Posterior vena cava (tissue), 2 donors: Measurements from ENCODE around the gene CD3G. TPM values are rescaled to one million over a fixed set of nuclear protein-coding genes. Genes with fewer than 3 reads are reported as not detected.

Experiments
- DNase-seq: peaks from one replicate; pipeline ENCODE4 v3.0.0-alpha.2; 2020; ENCODE audit warnings: low spot score
- intact Hi-C, 2 donors: fragments of 100-400 bp; cut with DNase I; formaldehyde crosslinking; loops; one replicate each; pipeline versions ENCODE4 v1.14.1 to v1.14.2; 2022 to 2023
- total RNA-seq, 2 donors: library from RNA; stranded (reverse); fragmentation: NEBNext Ultra II Directional; extraction: Animal tissue kit (Norgen Biotek cat#: 25700); gene quantifications; one replicate each; pipeline ENCODE4 v1.2.1, GENCODE V29; 2021
- donor health status: DM: yes; HTN: yes; CAD: no.
- donor health status: DM: yes; HTN: yes; CAD: no.

The CD3G gene
- total RNA-seq, 2 donors from 2014 or later = 0.57 to 1.1 TPM

DNA sequence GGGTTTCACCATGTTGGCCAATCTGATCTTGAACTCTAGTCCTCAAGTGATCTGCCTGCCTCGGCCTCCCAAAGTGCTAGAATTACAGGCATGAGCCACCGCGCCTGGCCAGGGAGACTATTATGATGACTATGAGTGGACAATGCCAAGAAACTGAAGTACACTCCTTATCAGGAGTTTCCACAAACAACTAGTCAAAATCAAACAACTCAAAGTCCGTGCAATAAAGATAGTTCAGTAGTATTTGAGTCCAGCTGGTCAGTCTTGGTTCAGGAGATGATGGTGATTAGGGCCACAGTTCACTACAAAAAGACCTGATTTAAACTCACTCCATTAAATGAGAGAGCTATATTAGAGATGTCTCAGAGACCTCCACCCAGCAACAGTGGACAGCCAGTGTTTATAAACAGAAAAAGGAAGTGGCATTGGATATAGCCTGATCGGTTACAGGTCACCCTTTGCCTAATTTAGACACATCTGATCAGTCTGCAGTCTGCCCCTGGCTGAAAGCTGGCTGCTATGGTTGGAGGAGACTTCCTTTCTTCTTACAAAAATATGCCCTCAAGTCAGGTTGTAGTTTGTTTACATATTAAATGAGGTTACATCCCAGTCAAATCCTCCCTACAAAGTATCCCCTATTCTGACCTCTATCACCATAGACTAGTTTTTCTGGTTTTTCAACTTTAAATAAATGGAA, 22.6 kb upstream of the CD3G start:
- DNase-seq = no peak
- intact Hi-C loops = no loop called here

DNA sequence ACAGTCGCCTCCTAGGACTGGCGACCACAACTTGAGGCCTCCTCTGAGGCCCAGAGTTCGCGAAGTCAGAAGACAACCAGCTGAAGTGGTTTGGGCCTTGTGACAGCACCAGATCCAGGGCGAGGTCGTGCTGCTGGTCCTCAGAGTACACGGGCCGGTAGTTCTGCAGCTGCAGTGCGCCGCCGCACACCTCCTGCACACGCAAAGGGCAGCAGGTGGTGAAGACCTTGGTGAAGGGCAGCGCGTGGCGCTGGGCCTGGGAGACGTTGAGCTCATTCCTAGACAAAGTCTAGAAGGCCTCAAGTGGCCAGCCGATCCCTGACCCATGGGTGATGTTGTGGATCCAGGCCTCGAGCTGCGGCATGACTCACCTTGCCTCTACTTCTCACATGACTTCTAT, 21.4 kb upstream of the CD3G start:
- DNase-seq = no peak
- intact Hi-C loops = no loop called here

DNA sequence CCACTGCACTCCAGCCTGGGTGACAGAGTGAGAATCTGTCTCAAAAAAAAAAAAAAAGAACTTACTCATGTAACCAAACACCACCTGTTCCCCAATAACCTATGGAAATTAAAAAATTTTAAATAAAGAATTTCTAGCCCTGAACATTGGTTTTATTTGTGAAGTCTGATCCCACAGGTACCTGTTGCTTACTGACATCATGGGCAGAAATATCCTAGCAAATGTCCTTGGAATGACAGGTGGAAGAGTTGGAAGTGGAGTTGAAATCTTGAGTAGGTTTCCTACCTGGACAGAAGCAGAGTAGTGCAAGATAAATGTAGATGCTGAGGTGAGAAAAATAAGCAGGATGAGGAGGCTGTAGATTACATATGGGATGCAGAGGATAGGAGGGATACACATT, 18.9 kb upstream of the CD3G start:
- intact Hi-C loops = no loop called here
- DNase-seq = no peak

DNA sequence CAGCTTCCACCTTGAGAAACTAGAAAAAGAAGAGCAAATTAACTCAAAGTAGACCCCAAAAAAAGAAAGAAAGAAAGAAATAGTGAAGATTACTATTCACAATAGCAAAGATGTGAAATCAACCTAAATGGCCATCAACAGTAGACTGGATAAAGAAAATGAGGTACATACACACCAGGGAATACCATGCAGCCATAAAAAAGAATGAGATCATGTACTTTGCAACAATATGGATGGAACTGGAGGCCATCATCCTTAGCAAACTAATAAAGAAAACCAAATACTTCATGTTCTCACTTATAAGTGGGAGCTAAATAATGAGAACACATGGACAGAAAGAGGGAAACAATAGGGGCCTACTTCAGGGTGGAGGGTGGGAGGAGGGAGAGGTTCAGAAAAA, 15.4 kb upstream of the CD3G start:
- intact Hi-C loops = no loop called here
- no peak for DNase-seq

DNA sequence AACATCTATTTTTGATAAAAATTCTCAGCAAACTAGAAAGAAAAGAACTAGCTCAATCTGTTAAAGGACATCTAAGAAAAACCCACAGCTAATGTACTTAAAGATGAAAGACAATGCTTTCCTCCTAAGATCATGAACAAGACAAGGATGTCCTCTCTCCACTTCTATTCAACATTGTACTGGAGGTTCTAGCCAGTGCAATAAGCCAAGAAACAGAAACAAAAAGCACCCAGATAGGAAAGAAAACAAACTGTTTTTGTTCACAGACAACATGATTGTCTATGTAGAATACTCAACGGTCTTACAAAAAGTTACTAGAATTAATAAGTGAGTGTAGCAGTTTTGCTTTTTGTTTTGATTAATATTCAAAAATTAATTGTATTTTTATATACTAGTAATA, 9.4 kb upstream of the CD3G start:
- intact Hi-C loops = no loop called here
- DNase-seq = no peak

DNA sequence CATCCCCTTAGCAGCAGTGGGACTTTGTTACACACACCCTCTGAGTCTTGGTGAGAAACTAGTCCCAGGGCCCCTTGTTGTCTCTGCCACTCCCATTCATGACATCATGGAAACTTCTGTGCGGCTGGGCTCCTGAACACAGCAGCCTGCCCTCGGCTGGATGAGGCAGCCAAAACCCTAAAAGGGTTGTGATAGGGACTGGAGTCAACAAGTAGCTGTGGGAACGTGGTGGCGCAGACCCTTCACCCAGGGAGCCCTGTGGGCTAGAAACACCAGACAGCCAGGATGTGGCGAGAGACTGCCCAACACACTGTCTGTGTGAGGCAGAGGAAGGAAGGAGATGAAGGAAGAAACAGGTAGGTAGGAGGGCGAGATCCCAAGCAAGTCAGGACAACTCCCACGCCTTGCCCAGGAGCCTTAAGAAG, 5.5 kb upstream of the CD3G start:
- intact Hi-C loops = no loop called here
- DNase-seq = no peak

DNA sequence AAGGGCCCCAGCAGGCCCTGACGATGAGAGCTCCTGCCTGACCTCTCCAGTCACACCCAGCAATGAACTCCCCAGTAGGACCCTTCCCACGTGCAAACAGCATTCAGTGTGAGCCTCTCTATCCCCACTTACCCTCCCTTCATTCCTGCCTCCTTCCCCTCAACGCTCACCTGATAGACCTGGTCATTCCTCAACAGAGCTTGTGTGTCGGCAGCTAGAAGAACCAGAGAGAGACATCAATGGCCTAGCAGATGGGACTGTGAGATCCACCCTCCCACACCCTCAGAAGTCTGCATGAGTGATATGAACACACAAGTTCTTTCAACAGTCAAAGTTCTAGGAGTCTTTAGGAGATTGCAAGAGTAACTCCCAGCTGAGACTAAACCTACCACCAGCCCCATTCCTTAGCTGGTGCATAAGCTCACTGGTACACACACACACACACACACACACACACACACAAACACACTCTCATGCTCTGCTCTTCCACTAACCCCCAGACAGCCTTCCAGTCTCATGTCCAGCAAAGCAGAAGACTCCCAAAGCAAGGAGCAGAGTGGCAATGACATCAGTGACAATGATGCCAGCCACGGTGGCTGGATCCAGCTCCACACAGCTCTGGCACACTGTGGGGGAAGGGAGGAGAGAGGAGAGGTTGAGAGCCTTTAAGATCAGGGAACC, 4.7 kb upstream of the CD3G start:
- intact Hi-C loops = no loop called here
- DNase-seq = no peak

DNA sequence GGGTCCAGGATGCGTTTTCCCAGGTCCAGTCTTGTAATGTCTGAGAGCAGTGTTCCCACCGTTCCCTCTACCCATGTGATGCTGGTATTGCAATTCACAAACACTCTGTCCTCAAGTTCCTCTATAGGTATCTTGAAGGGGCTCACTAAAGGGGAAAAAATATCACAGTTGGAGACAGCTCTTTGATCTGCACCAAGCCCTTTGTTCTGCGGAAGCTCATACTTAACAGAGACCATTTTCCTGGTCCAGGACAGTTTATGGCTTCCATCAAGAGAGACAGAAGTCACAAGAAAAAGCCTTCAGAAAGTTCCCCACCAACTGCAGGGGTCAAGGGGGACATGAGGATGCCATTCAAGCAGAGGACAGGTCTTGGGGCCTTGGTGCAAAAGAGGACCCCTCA, 3.7 kb upstream of the CD3G start:
- no peak for DNase-seq
- intact Hi-C loops = loop anchor here in 1 of 2 donors (10.0 kb wide), 1 partner anchor 136 kb away; no protein-coding TSS in a partner anchor

DNA sequence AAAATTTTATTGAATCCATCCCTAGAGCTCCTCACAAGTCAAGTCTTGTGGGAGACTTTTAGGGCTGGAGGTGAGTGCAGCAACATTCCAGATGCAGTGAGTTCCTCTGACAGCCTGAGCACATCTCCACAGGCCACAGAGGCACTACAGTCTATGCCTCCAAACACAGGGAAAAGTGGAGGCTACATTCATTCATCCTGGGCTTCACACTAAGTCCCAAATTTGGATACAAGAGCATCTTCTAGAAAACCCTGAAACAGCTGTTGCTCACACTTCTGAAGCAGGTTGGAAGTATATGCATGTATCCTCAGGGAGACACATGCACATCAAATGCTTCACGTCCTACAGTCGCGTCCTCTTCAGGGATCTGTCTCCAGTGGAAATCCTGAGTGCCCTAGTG, 2.9 kb upstream of the CD3G start:
- DNase-seq = no peak
- intact Hi-C loops = loop anchor here in 1 of 2 donors (10.0 kb wide), 1 partner anchor 136 kb away; no protein-coding TSS in a partner anchor

DNA sequence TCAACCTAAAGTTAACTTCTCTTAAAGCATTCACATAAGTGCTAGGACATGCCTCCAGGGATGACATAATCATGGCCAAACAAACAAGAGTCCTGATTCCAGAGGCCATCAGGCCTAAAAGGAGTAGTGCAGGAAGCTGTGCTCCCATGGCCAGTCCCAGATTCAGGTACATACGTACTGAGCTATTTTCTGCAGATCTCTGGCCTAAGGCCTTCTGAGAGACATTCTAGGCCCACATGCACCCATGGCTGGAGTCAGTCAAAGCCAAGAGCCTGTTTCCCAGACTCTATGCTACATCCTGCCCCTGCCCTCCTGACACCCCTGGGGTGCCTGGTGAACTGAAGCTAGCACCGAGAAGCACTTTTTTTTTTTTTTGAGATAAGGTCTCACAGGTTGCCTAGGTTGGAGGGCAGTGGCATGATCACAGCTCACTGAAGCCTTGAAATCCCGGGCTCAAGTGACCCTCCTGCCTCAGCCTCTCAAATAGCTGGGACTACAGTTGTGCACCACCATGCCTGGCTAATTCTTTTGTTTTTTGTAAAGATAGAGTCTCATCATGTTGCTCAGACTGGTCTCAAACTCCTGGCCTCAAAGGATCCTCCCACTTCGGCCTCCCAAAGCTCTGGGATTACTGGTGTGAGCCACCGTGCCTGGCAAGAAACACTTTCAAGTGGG, 2.2 kb upstream of the CD3G start:
- intact Hi-C loops = loop anchor here in 1 of 2 donors (10.0 kb wide), 1 partner anchor 137 kb away; no protein-coding TSS in a partner anchor
- no peak for DNase-seq

DNA sequence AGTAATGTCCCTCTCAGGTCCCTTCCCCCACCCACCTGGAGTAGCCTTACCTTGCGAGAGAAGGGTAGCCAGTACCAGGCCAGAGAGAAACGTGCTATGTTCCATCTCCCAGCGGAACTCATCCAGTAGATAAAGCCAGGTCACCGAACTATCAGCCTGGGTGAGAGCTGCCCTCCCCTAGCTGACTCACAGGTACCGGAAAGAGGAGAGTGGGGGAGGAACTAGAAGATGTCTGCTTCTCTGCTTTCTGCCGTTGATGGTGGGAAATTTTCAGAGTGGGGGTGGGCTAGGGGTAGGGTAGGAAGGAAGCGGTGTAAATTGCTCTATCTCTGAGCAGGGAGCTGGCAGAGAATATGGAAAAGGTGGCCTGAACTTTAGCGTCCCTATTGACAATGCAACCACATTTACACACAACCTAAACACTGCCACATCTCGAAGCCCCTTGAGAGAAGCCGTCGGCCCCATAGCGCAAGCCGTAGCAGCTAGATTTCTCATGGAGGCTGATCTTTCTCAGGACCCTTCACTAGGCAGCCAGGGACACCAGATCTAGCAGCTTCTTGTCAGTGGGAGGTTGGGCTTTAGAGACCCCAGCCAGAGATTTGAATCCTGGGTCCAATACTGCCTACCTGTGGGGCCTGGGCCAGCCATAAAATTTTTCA, 1.5 kb upstream of the CD3G start, which contains the start of gene CD3D:
Gene CD3D (minus strand): TSS at position 203 of the 659 bp plus-strand sequence. CDS start 98 bp downstream, at position 105.
- DNase-seq = no peak
- intact Hi-C loops = loop anchor here in 1 of 2 donors (10.0 kb wide), 1 partner anchor 138 kb away; no protein-coding TSS in a partner anchor

DNA sequence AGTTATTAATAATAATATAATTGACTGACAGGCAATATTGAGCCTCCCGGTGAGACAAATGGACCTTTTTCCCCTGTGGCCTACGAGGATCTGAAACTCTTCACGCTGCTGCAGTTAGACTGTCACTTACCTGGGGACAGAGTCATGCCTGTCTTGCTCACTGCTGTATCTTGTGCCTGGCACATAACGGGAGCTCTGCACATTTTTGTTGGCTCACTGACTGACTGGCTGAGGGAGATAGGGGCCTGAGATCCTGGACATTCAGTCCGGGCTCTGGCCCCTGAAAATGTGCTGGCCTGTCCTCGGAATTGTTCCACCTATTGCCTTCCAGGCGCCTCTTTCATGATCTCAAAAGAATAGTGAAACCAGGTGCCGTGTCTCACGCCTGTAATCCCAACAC, 896 bp upstream of the CD3G start:
- DNase-seq = no peak
- intact Hi-C loops = loop anchor here in 1 of 2 donors (10.0 kb wide), 1 partner anchor 138 kb away; no protein-coding TSS in a partner anchor

DNA sequence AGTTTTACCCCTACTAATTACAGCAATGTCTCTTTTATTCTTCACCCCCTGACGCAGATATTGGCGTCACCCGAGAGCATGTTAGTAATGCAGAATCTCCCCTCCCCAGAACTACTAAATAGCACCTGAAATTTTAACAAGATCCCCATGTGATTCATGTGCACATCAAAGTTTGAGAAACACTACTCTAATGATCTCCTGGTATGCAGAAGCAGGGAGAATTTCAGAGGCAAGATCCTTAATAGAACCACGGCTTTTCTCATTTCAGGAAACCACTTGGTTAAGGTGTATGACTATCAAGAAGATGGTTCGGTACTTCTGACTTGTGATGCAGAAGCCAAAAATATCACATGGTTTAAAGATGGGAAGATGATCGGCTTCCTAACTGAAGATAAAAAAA, 5.3 kb downstream of the CD3G start:
- intact Hi-C loops = loop anchor here in 1 of 2 donors (10.0 kb wide), 1 partner anchor 145 kb away; no protein-coding TSS in a partner anchor
- no peak for DNase-seq

DNA sequence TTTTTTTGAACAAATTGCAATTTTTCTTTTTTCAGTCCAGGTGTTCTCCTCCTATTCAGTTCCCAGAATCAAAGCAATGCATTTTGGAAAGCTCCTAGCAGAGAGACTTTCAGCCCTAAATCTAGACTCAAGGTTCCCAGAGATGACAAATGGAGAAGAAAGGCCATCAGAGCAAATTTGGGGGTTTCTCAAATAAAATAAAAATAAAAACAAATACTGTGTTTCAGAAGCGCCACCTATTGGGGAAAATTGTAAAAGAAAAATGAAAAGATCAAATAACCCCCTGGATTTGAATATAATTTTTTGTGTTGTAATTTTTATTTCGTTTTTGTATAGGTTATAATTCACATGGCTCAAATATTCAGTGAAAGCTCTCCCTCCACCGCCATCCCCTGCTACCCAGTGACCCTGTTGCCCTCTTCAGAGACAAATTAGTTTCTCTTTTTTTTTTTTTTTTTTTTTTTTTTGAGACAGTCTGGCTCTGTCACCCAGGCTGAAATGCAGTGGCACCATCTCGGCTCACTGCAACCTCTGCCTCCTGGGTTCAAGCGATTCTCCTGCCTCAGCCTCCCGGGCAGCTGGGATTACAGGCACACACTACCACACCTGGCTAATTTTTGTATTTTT, 9.1 kb downstream of the CD3G start:
- intact Hi-C loops = loop anchor here (5.0 to 10.0 kb wide), 2 partner anchors 156 to 208 kb away; no protein-coding TSS in a partner anchor
- DNase-seq = no peak

DNA sequence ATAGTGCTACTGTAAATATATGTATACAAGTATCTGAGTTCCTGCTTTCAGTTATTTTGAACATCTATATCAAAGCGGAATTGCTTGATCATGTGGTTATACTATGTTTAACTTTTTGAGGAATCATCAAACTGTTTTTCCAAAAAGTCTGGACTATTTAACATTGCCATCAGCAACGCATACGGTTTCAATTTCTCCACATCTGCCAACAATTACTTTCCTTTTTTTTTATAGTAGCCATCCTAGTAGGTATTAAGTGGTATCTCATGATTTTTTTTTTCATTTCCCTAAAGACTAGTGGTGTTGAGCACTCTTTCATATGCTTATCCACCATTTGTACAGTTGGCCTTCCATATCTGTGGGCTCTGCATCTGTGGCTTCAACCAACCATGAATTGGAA, 13.9 kb downstream of the CD3G start:
- DNase-seq = no peak
- intact Hi-C loops = loop anchor here (10.0 kb wide), 1 partner anchor 213 kb away; no protein-coding TSS in a partner anchor

DNA sequence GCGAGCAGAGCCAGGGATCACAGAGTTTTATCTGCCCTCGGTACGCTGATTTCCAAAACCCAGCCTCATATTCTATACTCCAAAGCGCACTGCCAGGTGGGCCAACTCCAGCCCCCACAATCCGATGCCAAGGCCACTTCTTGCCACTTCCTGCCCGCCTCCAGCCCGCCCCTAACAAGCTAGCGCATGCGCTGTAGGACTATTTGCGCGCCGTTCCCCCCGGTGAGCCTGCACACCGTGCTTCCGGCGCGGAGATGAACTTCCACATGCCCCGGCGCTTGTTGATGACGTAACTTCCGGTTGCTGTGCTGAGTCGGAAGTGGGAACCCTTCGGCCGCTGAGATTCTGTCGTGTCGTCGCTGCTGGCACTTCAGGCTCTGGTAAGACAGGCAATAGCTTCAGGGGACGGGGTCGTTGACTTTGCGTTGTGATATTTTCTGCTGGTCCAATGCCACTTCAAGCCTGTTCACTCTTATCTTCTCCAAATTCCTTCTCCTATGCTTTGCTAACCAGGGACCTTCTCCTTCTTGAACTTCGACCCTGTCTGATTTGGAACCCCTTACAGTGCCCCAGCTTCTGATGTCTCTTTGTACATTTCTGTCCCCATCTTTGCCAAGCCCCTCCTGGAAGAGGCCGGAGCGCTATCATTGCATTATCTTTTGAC, 15.3 kb downstream of the CD3G start, which contains the start of gene UBE4A:
Gene UBE4A (plus strand): TSS at position 306 of the 664 bp plus-strand sequence. CDS start 5,481 bp downstream, outside the sequence.
- DNase-seq = peak; percentile 99
- intact Hi-C loops = loop anchor here (10.0 kb wide), 1 partner anchor 215 kb away; no protein-coding TSS in a partner anchor

DNA sequence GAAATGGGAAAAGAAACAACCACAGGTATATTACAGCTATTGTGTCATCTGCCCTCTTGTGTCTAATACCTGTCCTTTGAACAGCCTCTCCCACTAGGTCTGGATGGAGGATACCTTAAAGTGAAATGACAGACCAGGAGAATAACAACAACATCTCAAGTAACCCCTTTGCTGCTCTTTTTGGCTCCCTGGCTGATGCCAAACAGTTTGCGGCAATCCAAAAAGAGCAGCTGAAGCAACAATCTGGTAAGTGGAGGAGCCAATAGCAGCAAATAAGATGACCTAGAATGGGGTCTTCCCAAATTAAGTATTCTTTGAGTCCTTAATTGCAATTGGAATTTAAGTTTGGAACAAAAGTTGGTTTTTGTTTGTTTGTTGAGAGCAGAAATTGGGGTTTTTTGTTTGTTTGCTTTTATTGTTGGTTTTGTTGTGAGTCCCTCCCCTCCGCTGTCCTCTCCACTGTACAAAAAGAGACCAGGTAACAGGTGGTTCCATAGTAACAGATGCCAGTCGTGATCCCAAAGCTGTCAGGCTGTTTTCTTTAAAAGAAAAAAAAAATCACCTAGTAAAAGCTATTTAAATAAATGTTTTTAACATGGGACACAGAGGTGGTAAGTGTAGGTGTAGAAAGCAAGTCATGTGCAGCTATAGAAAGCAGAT, 20.9 kb downstream of the CD3G start:
- no peak for DNase-seq
- intact Hi-C loops = no loop called here

DNA sequence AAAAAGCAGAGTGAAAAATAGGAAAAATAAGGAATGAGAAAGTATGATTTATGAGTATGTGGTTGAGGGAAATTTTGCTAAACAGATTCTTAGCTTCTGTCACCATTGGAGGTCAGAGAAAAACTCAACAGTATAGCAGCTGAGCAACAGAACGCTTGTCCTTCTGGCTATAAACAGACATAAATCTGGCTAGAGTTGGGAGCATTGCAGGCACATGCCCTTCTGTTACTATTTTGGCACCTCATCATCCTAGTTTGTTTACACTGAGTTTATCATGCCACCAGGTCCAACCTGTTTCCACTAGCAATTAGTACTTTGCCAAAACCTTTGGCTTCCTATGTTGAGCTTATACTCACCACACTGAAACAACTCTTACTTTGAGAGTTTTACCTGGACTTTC, 22.1 kb downstream of the CD3G start:
- intact Hi-C loops = no loop called here
- no peak for DNase-seq
